H1 (cell line): Measurements from ENCODE around the gene HDAC7. TPM values are rescaled to one million over a fixed set of nuclear protein-coding genes. Genes with fewer than 3 reads are reported as not detected.

Source experiments
- RNF2 ChIP-seq: fragments of 200-900, 300-1000 bp; sonication (generic); IDR thresholded peaks from 2 replicates; pipeline ENCODE4 v1.7.1; 2016; ENCODE audit warnings: borderline replicate concordance, low read depth, mild to moderate bottlenecking, antibody characterized with exemption, low read length; ENCODE audit not compliant: poor library complexity, severe bottlenecking; ENCODE audit errors: missing control alignments
- SP4 ChIP-seq: IDR thresholded peaks from 2 replicates; pipeline ENCODE4 v1.6.1; 2012; ENCODE audit warnings: low read length, inconsistent platforms
- polyA plus RNA-seq, 7 experiments: library from polyadenylated mRNA; depleted of rRNA in 3 of 7; stranded (reverse) in 5 of 7; unstranded in 2 of 7; fragments of >200 nt in 5 of 7; fragments of 200-250 nt in 2 of 7; gene quantifications; 1 replicate in 5 of 7; 2 replicates in 1 of 7; 4 replicates in 1 of 7; pipeline versions ENCODE4 v1.2.1 to v1.2.3, GENCODE V29; 2011 to 2013; ENCODE audit warnings: missing spikeins in 2 of 7, mixed read lengths in 2 of 7
- total RNA-seq: library from RNA; stranded (reverse); fragmentation: NEBNext Ultra II Directional; extraction: Animal tissue kit (Norgen Biotek cat#: 25700); gene quantifications from 2 replicates; pipeline ENCODE4 v1.2.1, GENCODE V29; 2021

The HDAC7 gene
- total and polyA plus RNA-seq, 2 of the 8 experiments (the other 6 are each of a cell fraction or from before 2014, with no cell fraction given) = 25.5 to 84.9 TPM

- TF ChIP-seq RNF2 = no peak
- no peak for TF ChIP-seq SP4
Observed at GRCh38 chr12:47739979-47740378, 79.7 kb downstream of the HDAC7 start (continued).
